Body of pancreas (tissue), 4 donors: ENCODE results near the gene TRERF1.

Source experiments
- CTCF ChIP-seq, 7 experiments: fragments of 450-650 bp in 4 of 7; fragments of 200-600 bp in 3 of 7; sonication (generic) in 3 of 7; IDR thresholded peaks; one replicate each; pipeline ENCODE4 v1.5.1; 2016 to 2019; ENCODE audit warnings: antibody characterized with exemption in 7 of 7
- POLR2A ChIP-seq, 3 donors: fragments of 450-650 bp; IDR thresholded peaks; one replicate each; pipeline ENCODE4 v1.6.1; 2016; ENCODE audit warnings: antibody characterized with exemption in 3 of 3, mild to moderate bottlenecking in 2 of 3

- TF ChIP-seq POLR2A (IDR thresholded peaks at IDR 0.05) (no peak), CTCF (IDR thresholded peaks at IDR 0.05) (no peak)
Observed at GRCh38 chr6:42306439-42307140, 145.1 kb downstream of the TRERF1 start.
